Pancreas (tissue), 10 donors: ENCODE measurements around the gene RGN. TPM values are rescaled to one million over a fixed set of nuclear protein-coding genes. Genes with fewer than 3 reads are reported as not detected.
"Not testable (repeated sequence)": the region's sequence is repeated elsewhere in the genome, so short reads cannot be mapped to it uniquely, and the experiment has no call there.

Source experiments
- ATAC-seq, 4 donors: fragments of 200-7000 bp; cut with Tn5 transposase; one replicate each; pipeline versions ENCODE4 v1.8.0 to v1.9.1; 2020; ENCODE audit warnings: mild to moderate bottlenecking in 4 of 4, moderate library complexity in 4 of 4
- DNase-seq, 6 donors: peaks; one replicate each; pipeline ENCODE4 v3.0.0-alpha.2; 2020
- FAIRE-seq: peaks from 2 replicates; lab custom pipeline; 2012; peaks lifted over from hg19 to GRCh38; lab: Jason Lieb, UNC
- H3K27ac ChIP-seq, 4 donors: fragments of 200-600 bp; sonication (generic); 1 replicate in 3 of 4; 2 replicates in 1 of 4; pipeline versions ENCODE4 v1.5.0 to v1.8.0; 2020
- H3K27me3 ChIP-seq, 4 donors: fragments of 200-600 bp; one replicate each; pipeline ENCODE4 v1.8.0; 2021
- H3K36me3 ChIP-seq, 3 donors: fragments of 200-600 bp; sonication (generic) in 1 of 3; one replicate each; pipeline versions ENCODE4 v1.5.0 to v1.8.0; 2020 to 2021
- H3K4me1 ChIP-seq, 3 donors: fragments of 200-600 bp; one replicate each; pipeline ENCODE4 v1.8.0; 2021
- H3K4me3 ChIP-seq, 4 donors: fragments of 200-600 bp; sonication (generic) in 2 of 4; one replicate each; pipeline versions ENCODE4 v1.5.0 to v1.8.0; 2020 to 2021
- H3K9me3 ChIP-seq, 4 donors: fragments of 200-600 bp; one replicate each; pipeline ENCODE4 v1.8.0; 2021
- WGBS, 2 donors: extraction: QIAGEN DNeasy Blood & Tissue Kit; methylation state at CpG; one replicate each; pipeline ENCODE4 v1.1.7; 2013; 5-methylcytosine and 5-hydroxymethylcytosine counted together
- intact Hi-C, 3 donors: fragments of 100-400 bp; cut with DNase I; formaldehyde crosslinking; loops; one replicate each; pipeline versions ENCODE4 v1.11.1 to v1.14.2; 2022
- polyA plus RNA-seq, 2 donors: library from polyadenylated mRNA; stranded (reverse); fragments of 200-250 nt; gene quantifications; one replicate each; pipeline ENCODE4 v1.2.3, GENCODE V29; 2013
- total RNA-seq, 6 donors: library from RNA; stranded (reverse); fragmentation: NEBNext Ultra II Directional in 4 of 6; extraction: Animal tissue kit (Norgen Biotek cat#: 25700) in 4 of 6; gene quantifications; one replicate each; pipeline versions ENCODE4 v1.2.1 to v1.2.4, GENCODE V29; 2021 to 2023
- TF ChIP-seq, protein P1 (sequence below), 4 donors: fragments of 200-600 bp; sonication (generic) in 3 of 4; IDR thresholded peaks; one replicate each; pipeline versions ENCODE4 v1.5.0 to v1.8.0; 2021; ENCODE audit warnings: antibody characterized with exemption in 4 of 4
- donor health status: healthy with polysubstance abuse.
- donor health status: DM: no; HTN: no; CAD: no; lungs with moderate emphysema.
- donor health status: DM: no; HTN: no; CAD: no.
- donor health status: control.
- donor health status: control.
- donor health status: Bipolar disorder and iron deficiency.
- donor health status: DM: yes; HTN: yes; CAD: no.
- donor health status: DM: no; HTN: no; CAD: no.
- donor health status: DM: no; HTN: no; CAD: no.
- donor health status: DM: yes; HTN: yes; CAD: no.

The RGN gene
- total and polyA plus RNA-seq, 8 donors = 11.2 to 32.1 (median 20.7) TPM

DNA sequence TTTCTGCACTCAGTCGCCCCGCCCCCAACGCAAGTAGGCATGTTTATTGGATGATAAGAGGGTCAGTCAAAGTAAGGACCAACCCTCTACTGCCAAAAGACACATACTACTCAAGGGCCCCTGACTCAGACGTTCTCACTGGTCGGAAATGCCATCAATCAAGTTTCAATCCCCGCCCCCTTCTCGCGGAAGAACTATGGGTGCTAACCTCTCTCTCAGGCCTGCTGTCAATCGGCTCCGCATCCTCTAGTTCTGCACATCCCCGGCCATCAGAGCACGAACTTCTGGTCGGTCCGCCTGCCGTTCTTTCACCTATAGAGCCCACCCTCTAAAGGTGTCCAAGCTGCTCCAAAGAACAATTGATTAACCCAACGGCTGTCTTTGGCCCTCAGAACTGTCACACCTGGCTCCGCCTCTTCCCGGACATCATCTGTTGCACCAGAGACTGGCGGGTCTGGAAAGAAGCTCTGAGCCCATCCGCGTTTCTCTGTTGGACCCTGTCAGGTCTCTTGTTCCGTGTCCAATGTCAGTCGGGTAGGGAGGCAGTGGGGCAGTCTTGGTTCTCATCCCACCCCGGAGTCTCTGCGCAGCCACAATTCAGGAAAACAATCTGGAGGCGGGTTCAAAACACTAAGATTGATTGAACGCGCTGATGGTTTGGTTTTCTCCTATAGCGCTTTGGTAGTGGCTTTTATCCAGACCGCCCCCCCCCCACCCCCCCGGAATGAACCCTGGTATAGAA is 51.1 kb downstream of the RGN start:
- TF ChIP-seq, protein P1, sequence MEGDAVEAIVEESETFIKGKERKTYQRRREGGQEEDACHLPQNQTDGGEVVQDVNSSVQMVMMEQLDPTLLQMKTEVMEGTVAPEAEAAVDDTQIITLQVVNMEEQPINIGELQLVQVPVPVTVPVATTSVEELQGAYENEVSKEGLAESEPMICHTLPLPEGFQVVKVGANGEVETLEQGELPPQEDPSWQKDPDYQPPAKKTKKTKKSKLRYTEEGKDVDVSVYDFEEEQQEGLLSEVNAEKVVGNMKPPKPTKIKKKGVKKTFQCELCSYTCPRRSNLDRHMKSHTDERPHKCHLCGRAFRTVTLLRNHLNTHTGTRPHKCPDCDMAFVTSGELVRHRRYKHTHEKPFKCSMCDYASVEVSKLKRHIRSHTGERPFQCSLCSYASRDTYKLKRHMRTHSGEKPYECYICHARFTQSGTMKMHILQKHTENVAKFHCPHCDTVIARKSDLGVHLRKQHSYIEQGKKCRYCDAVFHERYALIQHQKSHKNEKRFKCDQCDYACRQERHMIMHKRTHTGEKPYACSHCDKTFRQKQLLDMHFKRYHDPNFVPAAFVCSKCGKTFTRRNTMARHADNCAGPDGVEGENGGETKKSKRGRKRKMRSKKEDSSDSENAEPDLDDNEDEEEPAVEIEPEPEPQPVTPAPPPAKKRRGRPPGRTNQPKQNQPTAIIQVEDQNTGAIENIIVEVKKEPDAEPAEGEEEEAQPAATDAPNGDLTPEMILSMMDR (IDR thresholded peaks at IDR 0.05) = no peak
- H3K27me3 ChIP-seq = peaks cover 0 to 11% (median 0%) of the 10 kb centered on the region in 4 donors
- 0 to 30% methylated on average over 31 of the region's 31 CpGs for WGBS, 2 donors
- no peaks in the 10 kb centered on the region for H3K4me1 ChIP-seq
- DNase-seq (peak; percentile 84 to 95 (median 89)), ATAC-seq (peak; percentile 97 to 99 (median 98)), FAIRE-seq (peak; percentile 91)
- H3K36me3 ChIP-seq = no peaks in the 10 kb centered on the region
- intact Hi-C loops = no loop called here
- H3K4me3 ChIP-seq = peak overlapping the region; percentile 9 to 50 (median 31)
- H3K9me3 ChIP-seq = no peaks in the 10 kb centered on the region
- peak overlapping the region in 3 of 4 donors; percentile 4 to 73 (median 72) for H3K27ac ChIP-seq

DNA sequence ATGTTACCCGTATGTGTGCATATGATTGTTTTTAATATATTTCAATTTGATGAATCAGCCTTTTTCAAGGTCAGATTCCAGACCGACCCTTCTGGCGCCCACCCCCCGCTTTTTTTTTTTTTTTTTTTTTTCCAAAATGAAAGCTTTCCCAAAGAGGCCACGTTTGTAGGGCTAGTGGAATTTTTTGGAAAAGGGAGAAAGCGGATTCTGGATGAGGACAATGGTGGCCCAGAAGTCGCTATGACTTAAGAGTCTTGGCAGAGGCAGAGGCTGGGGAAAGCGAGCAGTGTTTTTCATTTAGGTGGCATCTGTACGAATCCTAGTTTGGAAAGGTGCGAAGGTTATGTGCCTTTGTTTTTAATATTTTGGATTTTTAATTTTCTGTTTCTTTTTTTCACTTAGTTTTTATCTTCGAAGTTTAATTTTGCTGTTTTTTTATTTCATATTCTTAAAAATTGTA is 51.7 kb downstream of the RGN start:
- no peak for FAIRE-seq
- H3K9me3 ChIP-seq = no peaks in the 10 kb centered on the region
- intact Hi-C loops = no loop called here
- no peaks in the 10 kb centered on the region for H3K36me3 ChIP-seq
- no peak for DNase-seq
- peak overlapping the region in 1 of 4 donors; percentile 73 for H3K27ac ChIP-seq
- 12 to 34% methylated on average over 11 of the region's 11 CpGs for WGBS, 2 donors
- no peaks in the 10 kb centered on the region for H3K4me1 ChIP-seq
- H3K27me3 ChIP-seq = peaks cover 0 to 11% (median 0%) of the 10 kb centered on the region in 4 donors
- peak overlapping the region in 3 of 4 donors; percentile 9 to 50 (median 34) for H3K4me3 ChIP-seq
- ATAC-seq = no peak
- TF ChIP-seq, protein P1 (IDR thresholded peaks at IDR 0.05) = no peak

DNA sequence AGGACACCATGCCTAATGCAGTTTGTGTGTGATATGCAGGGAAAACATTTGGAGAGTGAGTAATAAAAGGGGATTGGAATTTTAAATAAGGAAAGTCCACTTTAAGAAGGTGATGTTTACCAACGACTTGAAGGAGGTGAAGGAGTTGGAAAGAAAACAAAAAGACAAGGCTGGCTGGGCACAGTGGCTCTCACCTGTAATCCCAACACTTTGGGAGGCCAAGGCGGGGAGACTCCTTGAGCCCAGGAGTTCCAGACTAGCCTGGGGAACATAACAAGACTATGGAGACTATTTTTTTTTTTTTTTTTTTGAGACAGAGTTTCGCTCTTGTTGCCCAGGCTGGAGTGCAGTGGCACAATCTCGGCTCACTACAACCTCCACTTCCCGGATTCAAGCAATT is 55.2 kb downstream of the RGN start:
- intact Hi-C loops = no loop called here
- TF ChIP-seq, protein P1 (IDR thresholded peaks at IDR 0.05) = no peak
- H3K27me3 ChIP-seq = peaks cover 0 to 10% (median 0%) of the 10 kb centered on the region in 4 donors
- H3K4me1 ChIP-seq = no peaks in the 10 kb centered on the region
- no peaks in the 10 kb centered on the region for H3K36me3 ChIP-seq
- ATAC-seq (no peak), FAIRE-seq (no peak), DNase-seq (no peak)
- no peaks in the 10 kb centered on the region for H3K9me3 ChIP-seq
- WGBS, 2 donors = 58 to 74% methylated on average over 4 of the region's 5 CpGs
- H3K4me3 ChIP-seq = no peak overlapping the region
- H3K27ac ChIP-seq = no peak overlapping the region

DNA sequence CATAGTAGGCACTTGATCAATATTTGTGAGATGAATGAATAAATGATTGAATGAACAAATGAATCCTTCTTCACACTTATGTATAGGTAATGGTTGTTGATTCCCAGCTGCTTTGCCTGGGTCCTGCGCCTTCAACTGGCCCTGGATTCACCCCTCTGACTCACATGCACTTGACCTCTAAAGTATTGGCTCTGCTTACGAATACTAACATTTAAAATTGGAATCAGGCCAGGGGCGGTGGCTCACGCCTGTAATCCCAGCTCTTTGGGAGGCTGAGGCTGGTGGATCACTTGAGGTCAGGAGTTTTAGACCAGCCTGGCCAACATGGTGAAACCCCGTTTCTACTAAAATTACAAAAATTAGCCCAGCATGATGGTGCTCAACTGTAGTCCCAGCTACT is 57.4 kb downstream of the RGN start:
- H3K4me1 ChIP-seq, H3K4me3 ChIP-seq, H3K27me3 ChIP-seq, FAIRE-seq, intact Hi-C loops, H3K36me3 ChIP-seq, H3K9me3 ChIP-seq, H3K27ac ChIP-seq, DNase-seq: not testable (repeated sequence)
- 63 to 73% methylated on average over 5 of the region's 5 CpGs for WGBS, 2 donors
- peak in 1 of 4 donors; percentile 25 for ATAC-seq

DNA sequence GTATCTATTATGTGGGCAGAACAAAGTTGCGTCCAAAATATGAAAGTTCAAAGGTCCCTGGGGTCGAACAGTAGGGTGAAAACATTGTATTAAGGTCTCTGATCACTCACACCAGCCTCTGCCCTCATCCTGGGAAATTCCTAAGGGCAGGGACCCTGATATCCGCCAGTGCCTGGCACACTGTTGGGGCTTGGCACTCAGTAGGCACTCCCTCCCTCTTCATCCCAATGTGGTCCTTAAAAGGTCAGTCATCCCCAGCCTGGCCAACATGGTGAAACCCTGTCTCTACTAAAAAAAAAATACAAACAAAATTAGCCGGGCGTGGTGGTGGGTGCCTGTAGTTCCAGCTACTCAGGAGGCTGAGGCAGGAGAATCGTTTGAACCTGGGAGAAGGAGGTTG is 59.9 kb downstream of the RGN start:
- Histone ChIP-seq H3K36me3 (no peaks in the 10 kb centered on the region), H3K9me3 (no peaks in the 10 kb centered on the region), H3K4me3 (no peak overlapping the region), H3K27ac (no peak overlapping the region), H3K27me3 (peaks cover 0 to 3% (median 0%) of the 10 kb centered on the region in 4 donors), H3K4me1 (no peaks in the 10 kb centered on the region)
- no peak for DNase-seq
- no peak for ATAC-seq
- 67 to 85% methylated on average over 6 of the region's 6 CpGs for WGBS, 2 donors
- TF ChIP-seq, protein P1 (IDR thresholded peaks at IDR 0.05) = no peak
- intact Hi-C loops = no loop called here
- no peak for FAIRE-seq

Other genes with a start within 250 kb of the RGN start
- 1 to 10 TPM; 1.8 to 6.0 (median 2.3) TPM for gene RP2, start 241.4 kb upstream of the RGN start, total RNA-seq
- gene RP2, start 241.4 kb upstream of the RGN start, polyA plus RNA-seq = 1 to 10 TPM; 1.4 to 2.5 TPM
- 10 to 100 TPM in 2 of 6 donors, 1 to 10 TPM in 4; 8.0 to 11.9 (median 9.5) TPM for gene JADE3, start 166.0 kb upstream of the RGN start, total RNA-seq
- 1 to 10 TPM; 2.7 to 3.4 TPM for gene JADE3, start 166.0 kb upstream of the RGN start, polyA plus RNA-seq
- gene NDUFB11, start 66.3 kb downstream of the RGN start, total RNA-seq = 10 to 100 TPM; 33.7 to 49.3 (median 45.8) TPM
- gene NDUFB11, start 66.3 kb downstream of the RGN start, polyA plus RNA-seq = 10 to 100 TPM; 41.5 to 51.4 TPM
- gene RBM10, start 66.8 kb downstream of the RGN start, total RNA-seq = 10 to 100 TPM; 13.3 to 24.9 (median 18.7) TPM
- gene RBM10, start 66.8 kb downstream of the RGN start, polyA plus RNA-seq = 10 to 100 TPM; 36.2 to 42.0 TPM
- 100 to 1,000 TPM in 1 of 6 donors, 10 to 100 TPM in 5; 49.0 to 117 (median 64.0) TPM for gene UBA1, start 115.4 kb downstream of the RGN start, total RNA-seq
- gene UBA1, start 115.4 kb downstream of the RGN start, polyA plus RNA-seq = 100 to 1,000 TPM in 1 of 2 donors, 10 to 100 TPM in 1; 62.2 to 101 TPM
- 10 to 100 TPM; 29.9 to 47.9 (median 34.5) TPM for gene CDK16, start 140.2 kb downstream of the RGN start, total RNA-seq
- gene CDK16, start 140.2 kb downstream of the RGN start, polyA plus RNA-seq = 10 to 100 TPM; 42.6 to 46.2 TPM
- 10 to 100 TPM; 17.6 to 31.6 (median 22.5) TPM for gene USP11, start 154.6 kb downstream of the RGN start, total RNA-seq
- 10 to 100 TPM; 30.8 to 58.4 TPM for gene USP11, start 154.6 kb downstream of the RGN start, polyA plus RNA-seq